Chondrocyte (in vitro differentiated cells): Measurements from ENCODE around the gene BCOR. TPM values are rescaled to one million over a fixed set of nuclear protein-coding genes. Genes with fewer than 3 reads are reported as not detected.
A peak's percentile ranks its signal among the peaks of the same experiment; 100 is the strongest.

Experiments
- DNase-seq: peaks from one replicate; pipeline ENCODE4 v3.0.0; 2021; ENCODE audit warnings: mixed read lengths, low spot score
- H3K27ac Mint-ChIP-seq: one replicate; pipeline ENCODE4 v1.8.0; 2021; ENCODE audit warnings: mild to moderate bottlenecking, moderate library complexity, mixed read lengths; ENCODE audit not compliant: unreplicated experiment
- H3K27me3 Mint-ChIP-seq: 2 replicates; pipeline ENCODE4 v1.8.0; 2021; ENCODE audit warnings: low read depth, mixed read lengths
- H3K36me3 Mint-ChIP-seq: 2 replicates; pipeline ENCODE4 v1.8.0; 2021; ENCODE audit warnings: low read depth, mixed read lengths
- H3K4me1 Mint-ChIP-seq: 2 replicates; pipeline ENCODE4 v1.8.0; 2021; ENCODE audit warnings: low read depth, mild to moderate bottlenecking, mixed read lengths
- H3K4me3 Mint-ChIP-seq: one replicate; pipeline ENCODE4 v1.8.0; 2021; ENCODE audit warnings: mild to moderate bottlenecking, moderate library complexity, mixed read lengths; ENCODE audit not compliant: unreplicated experiment
- H3K9me3 Mint-ChIP-seq: 2 replicates; pipeline ENCODE4 v1.8.0; 2021; ENCODE audit warnings: low read depth, mixed read lengths
- total RNA-seq: library from RNA; stranded (reverse); gene quantifications from 3 replicates; pipeline ENCODE4 v1.2.1, GENCODE V29; 2021
- TF ChIP-seq, protein P1 (sequence below): fragments of 200-600 bp; sonication (generic); IDR thresholded peaks from 2 replicates; pipeline ENCODE4 v1.5.0; 2021; ENCODE audit warnings: antibody characterized with exemption, mild to moderate bottlenecking, moderate library complexity

BCOR gene
- total RNA-seq, 1 donor from 2014 or later, result 11.0 TPM

DNA sequence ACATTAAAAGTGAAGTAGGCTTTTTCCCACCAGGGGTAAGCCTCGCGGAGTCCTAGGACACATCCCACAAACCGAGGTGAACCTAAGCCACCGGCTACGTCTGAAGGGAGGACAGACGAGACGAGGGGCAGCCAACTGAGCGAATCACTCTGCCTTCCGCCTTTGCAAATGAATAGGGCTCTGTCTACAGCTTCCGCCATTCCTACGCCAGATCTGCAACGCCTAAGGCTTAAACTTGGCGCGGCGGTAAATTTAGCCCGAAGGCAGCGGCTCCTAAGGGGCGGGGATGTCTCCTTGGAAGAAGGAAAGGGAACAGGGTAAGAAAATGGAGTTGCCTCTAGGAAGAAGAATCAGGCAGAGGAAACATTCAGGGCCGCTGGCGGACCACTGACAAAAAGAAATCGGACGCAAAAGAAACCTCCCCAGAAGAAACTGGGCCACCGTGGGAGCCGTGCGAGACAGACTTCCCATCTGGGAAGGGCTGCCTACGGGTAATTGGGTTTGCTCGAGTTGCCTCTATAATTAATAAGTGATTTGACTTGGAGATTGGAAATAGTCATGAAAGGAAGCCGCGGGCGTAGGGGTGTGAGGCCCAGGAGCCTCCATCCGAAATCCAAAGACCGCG is 90.5 kb downstream of the BCOR start:
- H3K27ac Mint-ChIP-seq, result no peak overlapping the region
- TF ChIP-seq, protein P1, sequence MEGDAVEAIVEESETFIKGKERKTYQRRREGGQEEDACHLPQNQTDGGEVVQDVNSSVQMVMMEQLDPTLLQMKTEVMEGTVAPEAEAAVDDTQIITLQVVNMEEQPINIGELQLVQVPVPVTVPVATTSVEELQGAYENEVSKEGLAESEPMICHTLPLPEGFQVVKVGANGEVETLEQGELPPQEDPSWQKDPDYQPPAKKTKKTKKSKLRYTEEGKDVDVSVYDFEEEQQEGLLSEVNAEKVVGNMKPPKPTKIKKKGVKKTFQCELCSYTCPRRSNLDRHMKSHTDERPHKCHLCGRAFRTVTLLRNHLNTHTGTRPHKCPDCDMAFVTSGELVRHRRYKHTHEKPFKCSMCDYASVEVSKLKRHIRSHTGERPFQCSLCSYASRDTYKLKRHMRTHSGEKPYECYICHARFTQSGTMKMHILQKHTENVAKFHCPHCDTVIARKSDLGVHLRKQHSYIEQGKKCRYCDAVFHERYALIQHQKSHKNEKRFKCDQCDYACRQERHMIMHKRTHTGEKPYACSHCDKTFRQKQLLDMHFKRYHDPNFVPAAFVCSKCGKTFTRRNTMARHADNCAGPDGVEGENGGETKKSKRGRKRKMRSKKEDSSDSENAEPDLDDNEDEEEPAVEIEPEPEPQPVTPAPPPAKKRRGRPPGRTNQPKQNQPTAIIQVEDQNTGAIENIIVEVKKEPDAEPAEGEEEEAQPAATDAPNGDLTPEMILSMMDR, result no peak
- H3K4me1 Mint-ChIP-seq, result peaks cover 17% of the 10 kb centered on the region
- DNase-seq, result no peak
- H3K36me3 Mint-ChIP-seq, result no peaks in the 10 kb centered on the region
- H3K4me3 Mint-ChIP-seq, result no peak overlapping the region
- H3K27me3 Mint-ChIP-seq, result peaks cover 5% of the 10 kb centered on the region
- peaks cover 2% of the 10 kb centered on the region for H3K9me3 Mint-ChIP-seq

DNA sequence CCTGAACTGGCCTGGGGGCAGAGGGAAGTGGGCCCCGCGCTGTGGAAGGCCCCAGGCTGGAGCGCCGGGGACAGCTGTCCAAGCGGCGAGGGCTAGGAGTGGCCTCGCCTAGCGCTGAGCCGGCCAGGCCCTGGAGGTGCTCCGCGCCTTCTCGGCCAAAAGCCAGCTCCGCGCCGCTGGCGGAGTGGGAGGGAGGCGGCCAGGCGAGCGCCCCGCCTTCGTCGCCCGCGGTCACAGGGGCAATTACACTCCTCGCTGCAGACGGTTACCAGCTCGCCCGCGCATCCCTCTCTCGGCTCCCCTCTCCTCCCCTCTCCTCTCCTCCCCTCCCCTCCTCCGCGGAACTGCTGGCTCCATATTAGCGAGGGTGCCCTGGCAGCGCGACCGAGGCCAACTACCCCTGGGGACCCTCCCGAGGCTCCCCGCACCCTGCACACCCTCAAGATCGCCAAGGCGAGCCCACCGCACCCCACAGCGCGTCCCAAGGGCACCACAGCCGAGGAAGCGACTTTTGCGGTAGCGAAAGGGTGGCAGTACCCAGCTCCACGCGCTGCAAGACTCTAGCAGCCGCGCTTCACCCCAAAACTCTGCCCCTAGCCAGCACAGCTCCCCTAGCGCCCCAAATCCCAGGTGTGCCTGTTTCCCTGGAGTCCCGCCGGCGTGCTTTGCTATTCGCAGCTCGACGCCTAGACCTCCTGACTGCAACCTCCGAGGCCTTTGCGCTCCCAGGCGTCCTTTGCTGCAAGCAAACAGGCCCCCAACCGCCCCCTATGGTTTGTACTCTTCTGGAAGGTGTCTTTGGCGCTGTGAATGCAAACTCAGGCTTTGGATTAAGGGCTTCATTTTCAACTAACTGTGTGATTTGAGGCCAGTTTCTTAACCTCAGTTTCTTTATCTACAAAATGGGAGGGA is 91.4 kb downstream of the BCOR start:
- H3K27me3 Mint-ChIP-seq, result peaks cover 5% of the 10 kb centered on the region
- TF ChIP-seq, protein P1, result no peak
- peaks cover 3% of the 10 kb centered on the region for H3K9me3 Mint-ChIP-seq
- H3K4me3 Mint-ChIP-seq, result peak overlapping the region; percentile 19
- no peaks in the 10 kb centered on the region for H3K36me3 Mint-ChIP-seq
- no peak for DNase-seq
- H3K4me1 Mint-ChIP-seq, result peaks cover 13% of the 10 kb centered on the region
- no peak overlapping the region for H3K27ac Mint-ChIP-seq

DNA sequence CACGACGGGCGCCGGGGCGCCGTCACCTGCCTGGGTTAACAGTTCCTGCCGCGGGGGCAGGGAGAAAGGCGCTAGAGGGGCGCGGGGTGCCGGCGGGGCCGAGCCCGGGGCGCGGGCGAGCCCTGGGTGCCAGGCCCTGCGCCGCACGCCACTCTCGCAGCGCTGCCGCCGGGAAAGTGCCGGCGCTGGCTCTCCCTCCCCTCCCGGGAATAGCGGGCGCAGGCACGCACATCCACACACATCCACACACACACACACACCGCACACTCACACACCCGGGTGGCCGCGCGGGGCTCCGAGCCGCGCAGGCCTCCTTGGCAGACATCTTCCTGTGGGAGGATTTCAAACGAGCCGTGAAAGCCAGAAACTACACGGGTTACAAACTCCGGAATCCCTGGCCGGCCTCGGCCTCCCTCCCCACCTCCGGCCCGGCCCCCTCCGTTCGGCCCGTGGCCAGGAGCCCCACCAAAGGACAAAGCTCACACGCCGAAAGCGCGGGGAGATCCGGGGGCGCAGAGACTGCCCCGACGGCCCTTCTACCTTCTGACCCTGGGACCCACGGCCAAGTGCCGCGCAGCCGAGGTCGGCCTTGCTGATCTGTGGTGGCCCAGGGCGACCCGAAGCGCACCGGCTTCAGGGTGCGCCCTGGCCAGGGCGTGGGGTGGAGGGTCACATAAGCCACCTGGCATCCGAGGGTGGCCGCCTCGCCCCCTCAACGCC is 92.3 kb downstream of the BCOR start:
- H3K36me3 Mint-ChIP-seq, result no peaks in the 10 kb centered on the region
- no peak overlapping the region for H3K4me3 Mint-ChIP-seq
- H3K4me1 Mint-ChIP-seq, result peaks cover 10% of the 10 kb centered on the region
- peaks cover 5% of the 10 kb centered on the region for H3K27me3 Mint-ChIP-seq
- no peak overlapping the region for H3K27ac Mint-ChIP-seq
- H3K9me3 Mint-ChIP-seq, result peaks cover 3% of the 10 kb centered on the region
- TF ChIP-seq, protein P1, result no peak
- no peak for DNase-seq

DNA sequence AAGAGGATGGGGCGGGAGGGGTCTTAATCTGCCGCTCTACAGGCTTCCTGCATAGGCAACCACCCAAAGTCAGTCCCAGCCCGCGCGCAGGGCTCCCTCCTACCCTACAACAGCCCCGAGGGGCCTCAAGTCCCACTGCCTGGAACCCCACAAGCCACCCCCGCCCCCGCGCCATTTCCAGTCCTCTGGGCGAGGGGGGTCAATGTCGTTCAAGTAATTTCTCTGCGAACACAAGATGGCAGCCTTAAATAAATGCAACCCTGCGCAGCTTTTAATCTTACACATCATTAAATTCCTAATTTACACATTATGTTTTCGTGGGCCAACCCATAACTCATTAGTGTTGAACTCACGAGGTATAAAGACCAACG is 92.9 kb downstream of the BCOR start:
- TF ChIP-seq, protein P1, result no peak
- H3K9me3 Mint-ChIP-seq, result peaks cover 3% of the 10 kb centered on the region
- no peak overlapping the region for H3K27ac Mint-ChIP-seq
- peaks cover 5% of the 10 kb centered on the region for H3K27me3 Mint-ChIP-seq
- H3K4me1 Mint-ChIP-seq, result peaks cover 7% of the 10 kb centered on the region
- H3K36me3 Mint-ChIP-seq, result no peaks in the 10 kb centered on the region
- no peak for DNase-seq
- H3K4me3 Mint-ChIP-seq, result no peak overlapping the region

DNA sequence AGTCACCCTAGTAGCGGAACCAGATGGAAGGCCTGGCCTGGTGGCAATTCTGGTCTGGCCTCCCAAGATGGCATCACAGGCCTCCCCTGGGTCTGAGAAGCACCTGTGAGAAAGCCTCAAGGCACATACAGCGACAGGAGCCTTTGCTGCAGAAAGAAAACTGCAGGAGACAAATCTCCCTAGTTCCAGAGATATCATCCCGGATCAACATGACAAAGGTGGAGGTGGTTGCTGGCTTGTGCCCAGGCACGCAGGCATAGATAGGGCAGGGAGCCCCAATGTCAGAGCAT is 93.6 kb downstream of the BCOR start:
- Mint-ChIP-seq H3K9me3 (peaks cover 3% of the 10 kb centered on the region), H3K27ac (no peak overlapping the region), H3K4me3 (no peak overlapping the region), H3K36me3 (no peaks in the 10 kb centered on the region), H3K27me3 (peaks cover 5% of the 10 kb centered on the region), H3K4me1 (peaks cover 3% of the 10 kb centered on the region)
- TF ChIP-seq, protein P1, result no peak
- no peak for DNase-seq
